Activated naive CD4-positive, alpha-beta T cell treated with anti-CD3 and anti-CD28 coated beads, Interleukin-2, amount 50 U/mL, for 72 hours (primary cell): Measurements from ENCODE around the gene SLC10A1. TPM values are rescaled to one million over a fixed set of nuclear protein-coding genes. Genes with fewer than 3 reads are reported as not detected.

ENCODE experiments used
- ATAC-seq, 2 donors: fragments of 150-1000 bp; cut with Tn5 transposase; 2 replicates each; pipeline ENCODE4 v1.10.0; 2021; ENCODE audit warnings: mild to moderate bottlenecking in 2 of 2, moderate library complexity in 2 of 2
- DNase-seq, 2 donors: peaks; one replicate each; pipeline ENCODE4 v3.0.0; 2021 to 2022; ENCODE audit warnings: low spot score in 2 of 2
- H3K27ac Mint-ChIP-seq, 2 donors: one replicate each; pipeline ENCODE4 v1.8.0; 2022; ENCODE audit warnings: mild to moderate bottlenecking in 2 of 2, mixed read lengths in 2 of 2
- H3K36me3 Mint-ChIP-seq, 2 donors: one replicate each; pipeline ENCODE4 v1.8.0; 2022; ENCODE audit warnings: mixed read lengths in 2 of 2
- H3K9me3 Mint-ChIP-seq, 2 donors: one replicate each; pipeline ENCODE4 v1.8.0; 2022; ENCODE audit warnings: mixed read lengths in 2 of 2
- total RNA-seq, 2 donors: library from RNA; stranded (reverse); gene quantifications; one replicate each; pipeline ENCODE4 v1.2.3, GENCODE V29; 2022

SLC10A1 gene
- not detected for total RNA-seq

DNA sequence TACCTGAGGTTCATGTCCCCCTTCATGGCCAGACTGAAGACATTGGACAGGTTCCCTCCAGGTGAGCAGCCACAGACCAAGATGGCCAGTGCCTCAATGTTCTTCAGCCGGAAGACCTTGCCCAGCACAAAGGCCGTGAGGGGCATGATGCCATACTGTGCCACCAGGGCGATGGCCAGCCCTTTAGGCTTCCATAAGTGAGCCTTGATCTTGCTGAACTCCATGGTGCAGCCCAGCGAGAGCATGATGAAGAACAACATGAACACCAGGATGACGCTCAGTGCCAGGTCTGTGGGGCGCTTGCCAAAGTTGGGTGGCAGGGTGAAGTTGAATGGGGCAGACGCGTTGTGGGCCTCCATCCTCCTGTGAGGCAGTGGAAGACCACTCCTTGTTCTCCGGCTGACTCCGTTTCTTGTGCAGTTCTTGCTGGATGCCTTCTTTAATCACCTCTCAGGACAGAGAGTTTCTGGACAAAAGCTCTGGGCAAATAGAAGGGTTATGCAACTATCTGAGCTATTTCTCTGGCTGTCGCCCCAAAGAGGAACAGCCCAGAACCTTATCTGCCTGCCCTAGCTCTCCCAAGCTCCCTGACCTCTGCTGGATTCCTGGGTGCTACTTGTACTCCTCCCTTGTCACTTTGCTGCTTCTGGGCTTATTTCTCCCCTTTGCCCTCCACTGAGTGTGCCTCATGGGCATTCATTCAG is at the start of gene SLC10A1:
Gene SLC10A1 (minus strand): TSS at position 445 of the 704 bp plus-strand sequence. CDS start 86 bp downstream, at position 359.
- Mint-ChIP-seq H3K27ac (no peak within 1 kb of the TSS), H3K9me3 (no peaks in the 10 kb centered on the region), H3K36me3 (no peaks in the 10 kb centered on the region)
- ATAC-seq: no peak
- DNase-seq: no peak

- Mint-ChIP-seq H3K36me3 (no peaks in the 10 kb centered on the region), H3K27ac (no peak overlapping the region), H3K9me3 (no peaks in the 10 kb centered on the region)
- DNase-seq: no peak
- ATAC-seq: no peak
Observed at GRCh38 chr14:69845787-69846186, 48.7 kb upstream of the SLC10A1 start.

- Mint-ChIP-seq H3K9me3 (no peaks in the 10 kb centered on the region), H3K36me3 (no peaks in the 10 kb centered on the region), H3K27ac (no peak overlapping the region)
- DNase-seq (no peak), ATAC-seq (no peak)
Observed at GRCh38 chr14:69845050-69845581, 48.1 kb upstream of the SLC10A1 start.

GRCh38 chr14:69844171-69844570 is 47.1 kb upstream of the SLC10A1 start:
- DNase-seq: no peak
- no peaks in the 10 kb centered on the region for H3K36me3 Mint-ChIP-seq
- no peak overlapping the region for H3K27ac Mint-ChIP-seq
- no peak for ATAC-seq
- H3K9me3 Mint-ChIP-seq: no peaks in the 10 kb centered on the region

- no peaks in the 10 kb centered on the region for H3K36me3 Mint-ChIP-seq
- no peaks in the 10 kb centered on the region for H3K9me3 Mint-ChIP-seq
- no peak overlapping the region for H3K27ac Mint-ChIP-seq
- ATAC-seq: no peak
- no peak for DNase-seq
Observed at GRCh38 chr14:69842686-69843420, 45.8 kb upstream of the SLC10A1 start.

GRCh38 chr14:69841656-69842055 is 44.6 kb upstream of the SLC10A1 start:
- Mint-ChIP-seq H3K36me3 (no peaks in the 10 kb centered on the region), H3K27ac (no peak overlapping the region), H3K9me3 (no peaks in the 10 kb centered on the region)
- no peak for ATAC-seq
- DNase-seq: no peak

DNA sequence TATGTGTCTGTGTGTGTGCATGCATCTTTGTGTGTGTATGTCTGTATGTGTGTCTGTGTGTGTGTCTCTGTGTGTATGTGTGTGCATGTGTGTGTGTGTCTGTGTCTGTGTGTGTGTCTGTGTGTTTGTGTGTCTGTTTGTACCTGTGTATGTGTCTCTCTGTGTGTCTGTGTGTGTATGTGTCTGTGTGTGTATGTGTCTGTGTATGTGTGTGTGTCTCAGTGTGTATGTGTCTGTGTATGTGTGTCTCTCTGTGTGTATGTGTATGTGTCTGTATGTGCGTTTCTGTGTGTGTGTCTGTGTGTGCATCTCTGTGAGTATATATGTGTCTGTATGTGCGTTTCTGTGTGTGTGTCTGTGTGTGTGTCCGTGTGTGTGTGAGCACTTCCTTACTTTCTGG is 42.6 kb upstream of the SLC10A1 start:
- Mint-ChIP-seq H3K9me3 (no peaks in the 10 kb centered on the region), H3K27ac (no peak overlapping the region), H3K36me3 (no peaks in the 10 kb centered on the region)
- no peak for DNase-seq
- ATAC-seq: no peak

GRCh38 chr14:69838881-69839416 is 41.9 kb upstream of the SLC10A1 start:
- Mint-ChIP-seq H3K9me3 (no peaks in the 10 kb centered on the region), H3K27ac (no peak overlapping the region), H3K36me3 (no peaks in the 10 kb centered on the region)
- ATAC-seq (no peak), DNase-seq (no peak)

DNA sequence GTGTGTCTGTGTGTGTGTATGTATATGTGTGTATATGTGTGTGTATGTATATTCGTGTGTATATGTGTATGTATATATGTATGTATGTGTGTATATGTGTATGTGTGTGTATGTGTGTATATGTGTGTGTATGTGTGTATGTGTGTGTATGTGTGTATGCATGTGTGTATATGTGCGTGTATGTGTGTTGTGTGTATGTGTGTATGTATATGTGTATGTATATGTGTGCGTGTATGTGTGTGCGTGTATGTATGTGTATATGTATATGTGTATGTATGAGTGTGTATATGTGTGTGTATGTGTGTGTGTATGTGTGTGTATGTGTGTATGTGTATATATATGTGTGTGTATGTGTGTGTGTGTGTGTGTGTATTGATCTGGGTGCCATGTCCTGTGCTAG is 31.8 kb upstream of the SLC10A1 start:
- DNase-seq: no peak
- ATAC-seq: no peak
- H3K36me3 Mint-ChIP-seq: no peaks in the 10 kb centered on the region
- no peaks in the 10 kb centered on the region for H3K9me3 Mint-ChIP-seq
- no peak overlapping the region for H3K27ac Mint-ChIP-seq

DNA sequence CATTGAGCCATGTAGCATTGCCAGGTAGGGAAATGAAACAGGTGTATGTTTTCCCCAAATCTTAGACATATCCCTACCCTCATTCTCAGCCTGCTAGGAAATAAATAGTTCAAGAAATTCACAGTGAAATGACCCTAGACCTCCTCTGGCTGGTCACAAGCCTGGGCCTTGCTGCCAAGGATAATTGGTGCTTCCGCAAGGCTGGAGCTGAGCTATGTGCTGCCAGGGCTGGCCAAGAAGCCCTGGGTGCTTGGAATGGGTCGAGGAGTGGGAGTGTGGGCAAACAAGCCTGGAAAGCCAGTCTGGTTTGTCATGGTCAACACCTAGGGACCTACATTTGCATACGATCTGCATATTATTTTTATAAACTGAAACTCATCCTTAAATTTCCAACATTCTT is 31.3 kb upstream of the SLC10A1 start:
- H3K9me3 Mint-ChIP-seq: no peaks in the 10 kb centered on the region
- no peaks in the 10 kb centered on the region for H3K36me3 Mint-ChIP-seq
- ATAC-seq (no peak), DNase-seq (no peak)
- H3K27ac Mint-ChIP-seq: no peak overlapping the region

- H3K9me3 Mint-ChIP-seq: no peaks in the 10 kb centered on the region
- no peak for DNase-seq
- ATAC-seq: peak; percentile 91 to 99
- no peak overlapping the region for H3K27ac Mint-ChIP-seq
- H3K36me3 Mint-ChIP-seq: no peaks in the 10 kb centered on the region
Observed at GRCh38 chr14:69827560-69827959, 30.5 kb upstream of the SLC10A1 start.

DNA sequence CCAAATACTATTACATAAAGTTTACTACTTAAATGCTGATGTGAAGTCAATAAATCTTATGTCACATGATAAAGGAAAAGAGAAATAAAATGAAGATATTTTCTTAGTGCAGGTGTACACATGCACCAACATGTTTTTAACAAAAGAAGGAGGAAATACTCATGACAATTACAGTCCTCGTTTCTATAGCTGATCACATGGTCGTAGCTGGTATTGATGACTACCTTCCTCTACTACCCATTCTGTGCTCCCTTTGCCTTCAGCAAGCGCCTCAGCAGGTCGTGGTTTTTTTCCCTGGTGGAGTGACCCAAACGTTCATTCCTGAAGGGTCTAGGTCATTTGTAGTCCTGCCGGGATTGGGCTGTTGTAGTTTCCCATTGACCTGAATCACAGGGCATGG is 25.4 kb upstream of the SLC10A1 start:
- H3K27ac Mint-ChIP-seq: no peak overlapping the region
- no peaks in the 10 kb centered on the region for H3K9me3 Mint-ChIP-seq
- ATAC-seq: no peak
- no peak for DNase-seq
- no peaks in the 10 kb centered on the region for H3K36me3 Mint-ChIP-seq

GRCh38 chr14:69820991-69821390 is 23.9 kb upstream of the SLC10A1 start:
- Mint-ChIP-seq H3K9me3 (no peaks in the 10 kb centered on the region), H3K36me3 (no peaks in the 10 kb centered on the region), H3K27ac (no peak overlapping the region)
- DNase-seq (no peak), ATAC-seq (no peak)

- Mint-ChIP-seq H3K27ac (no peak overlapping the region), H3K9me3 (no peaks in the 10 kb centered on the region), H3K36me3 (no peaks in the 10 kb centered on the region)
- ATAC-seq: no peak
- no peak for DNase-seq
Observed at GRCh38 chr14:69819607-69820006, 22.6 kb upstream of the SLC10A1 start.

DNA sequence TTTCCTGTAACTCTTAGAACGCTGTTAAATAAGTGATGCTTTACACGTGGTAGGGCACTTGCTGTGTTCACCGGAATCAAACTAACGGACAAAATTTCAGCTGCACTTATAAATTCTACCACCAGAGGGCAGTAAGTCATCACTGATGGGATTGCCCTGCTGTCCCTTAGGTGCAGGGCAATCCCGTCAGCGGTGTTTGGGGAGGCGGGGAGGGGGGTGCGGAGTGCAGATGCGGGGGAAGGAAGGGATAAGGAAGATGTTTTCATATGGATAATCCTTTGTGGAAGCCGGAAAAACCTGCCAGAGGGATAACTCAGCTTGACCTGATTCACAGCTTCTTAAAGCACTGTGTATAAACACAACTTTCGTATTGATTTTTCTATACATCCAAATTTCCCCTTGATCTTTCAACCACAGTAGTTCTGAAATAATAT is 21.7 kb upstream of the SLC10A1 start:
- H3K36me3 Mint-ChIP-seq: no peaks in the 10 kb centered on the region

DNA sequence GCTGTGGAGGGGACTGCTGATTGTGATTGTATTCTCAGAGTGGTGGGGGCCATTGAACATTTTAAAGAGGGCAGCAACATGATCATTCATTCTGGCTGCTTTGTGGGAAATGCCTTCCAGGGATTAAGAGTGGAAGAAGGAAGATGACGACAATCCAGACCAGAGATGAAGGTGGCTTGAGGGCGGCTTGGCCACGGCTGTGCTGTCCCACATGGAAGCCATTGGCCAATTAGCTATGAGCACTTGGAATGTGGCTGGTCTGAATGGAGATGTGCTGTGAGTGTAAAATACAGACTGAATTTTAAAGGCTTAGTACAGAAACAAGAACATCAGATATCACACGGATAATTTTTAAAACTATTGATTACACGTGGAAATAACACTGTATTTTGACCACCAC is 19.2 kb upstream of the SLC10A1 start:
- no peak overlapping the region for H3K27ac Mint-ChIP-seq
- ATAC-seq (no peak), DNase-seq (no peak)
- no peaks in the 10 kb centered on the region for H3K9me3 Mint-ChIP-seq
- H3K36me3 Mint-ChIP-seq: no peaks in the 10 kb centered on the region

More for the DNA sequence above, 21.7 kb upstream of the SLC10A1 start:
- DNase-seq (peak in 1 of 2 donors; percentile 84), ATAC-seq (peak; percentile 81 to 90)
- Mint-ChIP-seq H3K9me3 (no peaks in the 10 kb centered on the region), H3K27ac (no peak overlapping the region)

DNA sequence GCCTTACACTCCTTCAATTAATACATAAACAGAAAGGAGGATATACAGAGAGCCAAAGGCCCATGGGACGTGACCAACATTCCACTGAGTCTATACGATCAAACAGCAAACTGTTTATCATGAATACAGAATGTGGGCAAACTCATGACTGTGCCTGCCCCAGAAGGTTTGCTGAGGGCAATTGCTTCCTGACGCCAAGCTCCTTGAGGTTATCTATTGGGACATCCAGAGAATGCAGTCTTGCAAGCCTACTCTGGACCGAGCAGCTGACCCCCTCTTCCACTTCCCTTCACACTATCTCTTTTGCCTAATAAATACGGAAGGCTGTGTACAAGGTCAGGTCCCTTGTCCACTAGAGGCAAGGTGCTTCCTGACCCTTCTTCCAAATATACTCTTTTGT is 18.5 kb upstream of the SLC10A1 start:
- DNase-seq (no peak), ATAC-seq (no peak)
- no peaks in the 10 kb centered on the region for H3K9me3 Mint-ChIP-seq
- no peaks in the 10 kb centered on the region for H3K36me3 Mint-ChIP-seq
- no peak overlapping the region for H3K27ac Mint-ChIP-seq
